Mesothelial cell of epicardium (in vitro differentiated cells): ENCODE results near the gene KLHL42. TPM values are rescaled to one million over a fixed set of nuclear protein-coding genes. Genes with fewer than 3 reads are reported as not detected.

Experiments
- DNase-seq, 2 experiments: peaks; one replicate each; pipeline ENCODE4 v3.0.0; 2021; ENCODE audit warnings: low spot score in 2 of 2; ENCODE audit not compliant: unreplicated experiment in 2 of 2
- H3K27ac Mint-ChIP-seq: 2 replicates; pipeline ENCODE4 v1.8.0; 2021; ENCODE audit warnings: mixed read lengths
- H3K27me3 Mint-ChIP-seq: 2 replicates; pipeline ENCODE4 v1.8.0; 2021; ENCODE audit warnings: low read depth, mixed read lengths
- H3K36me3 Mint-ChIP-seq: 2 replicates; pipeline ENCODE4 v1.8.0; 2021; ENCODE audit warnings: mixed read lengths
- H3K4me1 Mint-ChIP-seq: 2 replicates; pipeline ENCODE4 v1.8.0; 2021; ENCODE audit warnings: mixed read lengths
- H3K4me3 Mint-ChIP-seq: 2 replicates; pipeline ENCODE4 v1.8.0; 2021; ENCODE audit warnings: mild to moderate bottlenecking, moderate library complexity, mixed read lengths
- H3K9me3 Mint-ChIP-seq: 2 replicates; pipeline ENCODE4 v1.8.0; 2021; ENCODE audit warnings: mixed read lengths
- CTCF ChIP-seq: fragments of 200-600 bp; sonication (generic); IDR thresholded peaks from one replicate; pipeline ENCODE4 v1.5.0; 2021; ENCODE audit warnings: antibody characterized with exemption; ENCODE audit not compliant: unreplicated experiment
- total RNA-seq: library from RNA; stranded (reverse); gene quantifications from 3 replicates; pipeline ENCODE4 v1.2.1, GENCODE V29; 2021

Gene KLHL42
- total RNA-seq, 1 donor from 2014 or later: 38.7 TPM

GRCh38 chr12:27747111-27747820 lies 32.8 kb upstream of the KLHL42 start:
- DNase-seq: no peak
- H3K4me3 Mint-ChIP-seq: no peak overlapping the region
- peaks cover 28% of the 10 kb centered on the region for H3K36me3 Mint-ChIP-seq
- H3K4me1 Mint-ChIP-seq: no peaks in the 10 kb centered on the region
- H3K9me3 Mint-ChIP-seq: no peaks in the 10 kb centered on the region
- no peak overlapping the region for H3K27ac Mint-ChIP-seq
- H3K27me3 Mint-ChIP-seq: no peaks in the 10 kb centered on the region
- TF ChIP-seq CTCF: no peak

GRCh38 chr12:27751386-27752047 lies 28.5 kb upstream of the KLHL42 start:
- Mint-ChIP-seq H3K4me3 (no peak overlapping the region), H3K9me3 (no peaks in the 10 kb centered on the region), H3K27ac (no peak overlapping the region), H3K27me3 (no peaks in the 10 kb centered on the region), H3K4me1 (no peaks in the 10 kb centered on the region), H3K36me3 (peaks cover 14% of the 10 kb centered on the region)
- no peak for TF ChIP-seq CTCF
- DNase-seq: no peak

GRCh38 chr12:27754795-27755194 lies 25.2 kb upstream of the KLHL42 start:
- no peaks in the 10 kb centered on the region for H3K27me3 Mint-ChIP-seq
- no peak for TF ChIP-seq CTCF
- no peaks in the 10 kb centered on the region for H3K9me3 Mint-ChIP-seq
- no peak for DNase-seq
- H3K36me3 Mint-ChIP-seq: peaks cover 16% of the 10 kb centered on the region
- H3K4me1 Mint-ChIP-seq: no peaks in the 10 kb centered on the region
- H3K4me3 Mint-ChIP-seq: no peak overlapping the region
- no peak overlapping the region for H3K27ac Mint-ChIP-seq

GRCh38 chr12:27756670-27757195 lies 23.3 kb upstream of the KLHL42 start:
- DNase-seq: no peak
- Mint-ChIP-seq H3K4me1 (no peaks in the 10 kb centered on the region), H3K27me3 (no peaks in the 10 kb centered on the region), H3K36me3 (peaks cover 16% of the 10 kb centered on the region), H3K4me3 (no peak overlapping the region), H3K27ac (no peak overlapping the region), H3K9me3 (no peaks in the 10 kb centered on the region)
- no peak for TF ChIP-seq CTCF

GRCh38 chr12:27762757-27763156 lies 17.3 kb upstream of the KLHL42 start:
- H3K4me3 Mint-ChIP-seq: no peak overlapping the region
- peaks cover 4% of the 10 kb centered on the region for H3K36me3 Mint-ChIP-seq
- peaks cover 2% of the 10 kb centered on the region for H3K4me1 Mint-ChIP-seq
- no peak for TF ChIP-seq CTCF
- no peaks in the 10 kb centered on the region for H3K27me3 Mint-ChIP-seq
- H3K9me3 Mint-ChIP-seq: no peaks in the 10 kb centered on the region
- H3K27ac Mint-ChIP-seq: no peak overlapping the region
- DNase-seq: no peak
